ENCODE measurements around the gene CISH. TPM values are rescaled to one million over a fixed set of nuclear protein-coding genes. Genes with fewer than 3 reads are reported as not detected.
A peak's percentile ranks its signal among the peaks of the same experiment; 100 is the strongest.

The CISH gene
- total and polyA plus RNA-seq, 9 donors = 3.9 to 15.5 (median 12.9) TPM

DNA sequence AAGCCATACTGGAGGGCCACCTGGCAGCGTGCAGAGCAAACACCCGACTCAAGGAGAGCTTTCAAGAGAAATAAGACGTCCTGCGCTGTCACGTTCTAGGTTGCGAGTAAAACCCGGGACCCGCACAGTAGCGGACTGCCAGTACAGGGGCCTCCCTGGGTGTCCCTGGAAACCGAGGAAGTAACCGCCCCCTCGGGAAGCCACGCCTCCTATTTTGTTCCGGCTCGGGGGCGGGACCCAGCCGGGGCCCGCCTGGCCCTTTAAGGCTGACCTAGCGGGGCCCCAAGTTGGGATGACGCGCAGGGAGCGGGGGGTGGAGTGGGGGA, 5.2 kb upstream of the CISH start:
- 0% methylated on average over 10 of the region's 22 CpGs for WGBS (ENCODE audit: insufficient coverage)
- H3K9me3 ChIP-seq (replicated peaks; ENCODE audit: control insufficient read depth, low read depth, low read length) = no peaks in the 10 kb centered on the region
- peak overlapping the region; percentile 78 for H3K4me3 ChIP-seq (ENCODE audit: low read length)
- DNase-seq = peak; percentile 96
- H3K27ac ChIP-seq (ENCODE audit: low read length) = peak overlapping the region; percentile 72
- peaks cover 37% of the 10 kb centered on the region for H3K4me1 ChIP-seq (ENCODE audit: control insufficient read depth, insufficient read depth, low read length)
- H3K36me3 ChIP-seq (ENCODE audit: control insufficient read depth, insufficient read depth, low read length) = peaks cover 4% of the 10 kb centered on the region
- no peaks in the 10 kb centered on the region for H3K27me3 ChIP-seq (ENCODE audit: control insufficient read depth, insufficient read depth, low read length)

DNA sequence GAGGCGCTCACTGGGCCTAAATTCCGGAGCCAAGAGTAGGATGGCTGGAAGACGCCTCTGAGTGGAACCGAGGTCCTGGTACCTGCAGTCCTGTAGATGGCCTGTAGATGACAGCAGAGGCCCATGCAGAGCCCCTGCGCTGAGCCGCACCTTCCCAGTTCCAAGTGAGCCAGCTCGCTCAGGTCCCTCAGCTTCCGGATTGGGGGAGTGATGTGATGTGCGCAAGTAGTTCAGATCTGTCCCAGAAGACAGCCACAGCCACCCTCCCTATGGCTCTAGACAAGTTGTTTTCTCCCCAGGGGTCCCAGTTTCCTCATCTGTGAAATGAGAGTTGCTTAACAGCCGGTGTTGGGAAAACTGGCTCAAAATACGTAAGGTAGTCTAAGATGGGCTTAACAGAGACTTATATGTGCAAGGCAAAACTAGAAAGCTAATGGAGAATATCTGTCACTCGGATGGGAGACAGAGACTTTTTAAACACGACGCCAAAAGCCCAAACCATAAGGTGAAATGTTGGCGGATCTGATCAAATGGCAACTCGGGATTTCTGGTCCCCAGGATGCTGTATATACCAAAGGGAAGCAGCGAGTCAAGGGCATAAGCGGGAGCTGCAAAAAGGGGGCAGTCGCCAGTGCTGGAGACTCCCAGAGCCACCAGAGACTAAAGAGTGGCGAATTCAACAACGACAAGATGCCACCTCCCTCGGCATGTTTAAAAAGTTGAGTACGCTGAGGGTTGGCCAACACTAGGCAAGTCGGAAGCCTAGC, 4.6 kb upstream of the CISH start:
- peak overlapping the region; percentile 72 for H3K27ac ChIP-seq (ENCODE audit: low read length)
- H3K4me1 ChIP-seq (ENCODE audit: control insufficient read depth, insufficient read depth, low read length) = peaks cover 38% of the 10 kb centered on the region
- peak; percentile 90 for DNase-seq
- H3K27me3 ChIP-seq (ENCODE audit: control insufficient read depth, insufficient read depth, low read length) = no peaks in the 10 kb centered on the region
- H3K9me3 ChIP-seq (replicated peaks; ENCODE audit: control insufficient read depth, low read depth, low read length) = no peaks in the 10 kb centered on the region
- peaks cover 4% of the 10 kb centered on the region for H3K36me3 ChIP-seq (ENCODE audit: control insufficient read depth, insufficient read depth, low read length)
- under 1% methylated on average over 19 of the region's 24 CpGs for WGBS (ENCODE audit: insufficient coverage)
- peak overlapping the region; percentile 78 for H3K4me3 ChIP-seq (ENCODE audit: low read length)

DNA sequence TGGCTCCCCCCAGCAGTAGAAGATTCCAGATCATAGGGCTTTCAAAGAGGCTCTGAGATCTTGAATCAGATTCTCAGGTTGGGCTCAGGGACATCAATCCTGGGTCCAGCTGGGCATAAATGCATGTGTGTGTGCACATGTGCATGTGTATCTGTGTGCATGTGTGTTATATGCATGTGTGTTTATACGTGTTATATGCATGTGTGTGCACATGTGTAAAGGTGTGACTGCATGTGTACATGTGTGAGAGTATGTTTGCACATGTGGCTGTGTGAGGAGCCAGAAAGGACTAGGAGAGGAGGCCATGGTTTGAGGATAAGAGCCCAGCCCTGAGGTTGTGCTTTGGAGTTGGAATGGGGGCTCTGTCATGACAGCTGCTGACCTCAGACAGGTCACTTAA, 3.6 kb upstream of the CISH start:
- Histone ChIP-seq H3K27me3 (ENCODE audit: control insufficient read depth, insufficient read depth, low read length) (no peaks in the 10 kb centered on the region), H3K36me3 (ENCODE audit: control insufficient read depth, insufficient read depth, low read length) (peaks cover 2% of the 10 kb centered on the region), H3K9me3 (replicated peaks; ENCODE audit: control insufficient read depth, low read depth, low read length) (no peaks in the 10 kb centered on the region), H3K4me3 (ENCODE audit: low read length) (no peak overlapping the region), H3K4me1 (ENCODE audit: control insufficient read depth, insufficient read depth, low read length) (peaks cover 48% of the 10 kb centered on the region), H3K27ac (ENCODE audit: low read length) (no peak overlapping the region)
- 40% methylated on average over 1 of the region's 1 CpG for WGBS (ENCODE audit: insufficient coverage)
- no peak for DNase-seq

DNA sequence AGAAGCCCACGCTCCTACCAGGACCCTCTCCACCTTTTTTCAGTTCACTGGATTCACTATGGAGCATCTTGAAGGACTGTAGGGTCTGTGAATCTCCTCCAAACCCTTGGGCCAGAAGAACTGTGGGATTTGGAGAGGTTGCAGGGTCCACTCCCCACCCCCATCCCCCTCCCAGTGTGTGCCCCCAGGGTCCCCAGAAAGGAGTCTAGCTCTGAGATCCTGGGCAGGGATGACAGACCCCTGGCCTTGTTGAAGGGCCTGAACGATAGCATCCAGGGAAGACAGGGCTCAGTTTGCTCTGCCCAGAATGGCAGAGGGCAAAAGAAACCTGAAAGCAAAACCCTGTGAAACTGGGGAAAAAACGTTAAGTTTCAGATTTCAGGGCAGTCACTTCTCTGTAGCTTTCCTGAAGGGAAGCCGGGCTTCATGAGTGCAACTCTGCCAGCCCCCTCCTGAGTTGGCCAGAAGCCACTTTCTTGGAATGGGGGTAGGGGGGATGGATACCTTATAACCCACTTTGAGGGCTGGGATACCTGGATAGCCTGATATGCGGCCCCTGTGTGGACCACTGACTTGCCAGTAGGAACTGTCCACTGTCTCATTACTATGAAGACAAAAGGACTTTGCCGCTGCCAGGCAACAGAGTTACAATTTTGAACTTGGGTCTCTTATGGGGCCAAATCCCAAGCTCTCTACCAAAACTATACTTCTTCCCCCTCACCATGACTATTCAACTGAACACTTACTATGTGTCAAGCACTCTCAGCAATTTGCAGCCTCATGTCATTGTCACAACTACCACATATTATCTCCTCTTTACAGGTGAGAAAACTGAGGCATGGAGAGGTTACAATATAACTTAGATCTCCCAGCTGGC, 1.6 kb upstream of the CISH start:
- Histone ChIP-seq H3K27ac (ENCODE audit: low read length) (peak overlapping the region; percentile 96), H3K27me3 (ENCODE audit: control insufficient read depth, insufficient read depth, low read length) (no peaks in the 10 kb centered on the region), H3K36me3 (ENCODE audit: control insufficient read depth, insufficient read depth, low read length) (peaks cover 21% of the 10 kb centered on the region), H3K4me1 (ENCODE audit: control insufficient read depth, insufficient read depth, low read length) (peaks cover 67% of the 10 kb centered on the region), H3K4me3 (ENCODE audit: low read length) (peak overlapping the region; percentile 91), H3K9me3 (replicated peaks; ENCODE audit: control insufficient read depth, low read depth, low read length) (no peaks in the 10 kb centered on the region)
- WGBS (ENCODE audit: insufficient coverage) = 51% methylated on average over 5 of the region's 6 CpGs
- DNase-seq = peak; percentile 31

DNA sequence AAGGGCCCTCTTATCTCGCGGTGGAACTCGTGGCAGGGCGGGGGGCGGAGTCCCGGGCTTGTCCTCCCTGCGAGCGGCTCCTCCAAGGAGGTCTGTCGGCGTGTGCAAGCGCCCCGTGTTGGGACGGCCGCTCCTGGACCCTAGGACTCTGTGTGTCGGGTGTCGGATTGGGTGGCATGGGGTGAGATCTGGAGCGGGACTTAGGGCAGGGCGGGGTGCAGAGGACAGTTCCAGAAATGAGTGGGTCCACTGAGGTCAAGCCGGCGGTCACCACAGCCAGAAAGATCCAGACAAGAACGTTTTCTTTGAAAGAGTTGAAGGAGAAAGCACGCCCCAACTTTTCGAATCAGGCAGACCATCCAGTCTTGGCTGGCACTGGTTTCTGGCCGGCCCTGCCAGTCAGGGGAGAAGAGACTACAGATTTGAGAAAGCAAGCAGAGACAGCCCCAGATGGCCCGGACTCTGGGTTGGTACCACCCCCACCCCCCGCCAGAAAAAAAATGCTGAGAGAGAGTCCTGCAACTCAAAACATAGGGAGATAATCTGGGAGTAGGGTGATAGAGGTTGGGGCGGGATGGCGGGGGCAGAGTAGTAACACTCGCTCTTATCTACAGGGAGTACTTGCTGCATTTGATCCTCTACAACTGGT, 784 bp upstream of the CISH start:
- H3K36me3 ChIP-seq (ENCODE audit: control insufficient read depth, insufficient read depth, low read length) = peaks cover 29% of the 10 kb centered on the region
- H3K27me3 ChIP-seq (ENCODE audit: control insufficient read depth, insufficient read depth, low read length) = no peaks in the 10 kb centered on the region
- DNase-seq = no peak
- no peaks in the 10 kb centered on the region for H3K9me3 ChIP-seq (replicated peaks; ENCODE audit: control insufficient read depth, low read depth, low read length)
- WGBS (ENCODE audit: insufficient coverage) = 6% methylated on average over 27 of the region's 29 CpGs
- peak overlapping the region; percentile 96 for H3K27ac ChIP-seq (ENCODE audit: low read length)
- peak overlapping the region; percentile 91 for H3K4me3 ChIP-seq (ENCODE audit: low read length)
- H3K4me1 ChIP-seq (ENCODE audit: control insufficient read depth, insufficient read depth, low read length) = peaks cover 64% of the 10 kb centered on the region

DNA sequence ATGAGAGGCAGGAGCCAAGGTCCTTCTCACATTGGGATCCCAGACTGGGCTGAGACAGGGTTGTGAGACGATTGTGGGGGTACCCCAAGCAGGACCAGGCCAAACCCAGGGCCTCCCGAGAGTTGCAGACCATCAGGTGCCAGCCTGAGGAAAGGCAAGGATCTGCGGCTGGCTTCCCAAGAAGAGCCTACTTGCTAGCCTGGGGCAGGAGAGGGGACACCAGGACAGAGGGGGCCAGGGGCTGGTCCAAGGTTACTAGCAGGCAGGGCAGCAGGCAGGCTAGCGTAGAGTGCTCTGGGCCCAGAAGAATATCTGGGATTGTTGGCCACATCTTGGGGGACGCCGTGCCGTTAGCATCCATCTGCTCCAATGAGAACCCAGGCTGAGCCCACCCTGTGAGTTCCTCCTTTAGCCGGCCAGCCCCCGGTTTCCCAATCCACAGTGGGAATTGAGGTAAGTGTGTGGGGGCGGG, 546 bp downstream of the CISH start:
- H3K4me3 ChIP-seq (ENCODE audit: low read length) = peak overlapping the region; percentile 91
- WGBS (ENCODE audit: insufficient coverage) = 7% methylated on average over 8 of the region's 10 CpGs
- H3K27ac ChIP-seq (ENCODE audit: low read length) = peak overlapping the region; percentile 96
- peaks cover 62% of the 10 kb centered on the region for H3K4me1 ChIP-seq (ENCODE audit: control insufficient read depth, insufficient read depth, low read length)
- no peak for DNase-seq
- H3K36me3 ChIP-seq (ENCODE audit: control insufficient read depth, insufficient read depth, low read length) = peaks cover 43% of the 10 kb centered on the region
- H3K9me3 ChIP-seq (replicated peaks; ENCODE audit: control insufficient read depth, low read depth, low read length) = no peaks in the 10 kb centered on the region
- H3K27me3 ChIP-seq (ENCODE audit: control insufficient read depth, insufficient read depth, low read length) = no peaks in the 10 kb centered on the region

DNA sequence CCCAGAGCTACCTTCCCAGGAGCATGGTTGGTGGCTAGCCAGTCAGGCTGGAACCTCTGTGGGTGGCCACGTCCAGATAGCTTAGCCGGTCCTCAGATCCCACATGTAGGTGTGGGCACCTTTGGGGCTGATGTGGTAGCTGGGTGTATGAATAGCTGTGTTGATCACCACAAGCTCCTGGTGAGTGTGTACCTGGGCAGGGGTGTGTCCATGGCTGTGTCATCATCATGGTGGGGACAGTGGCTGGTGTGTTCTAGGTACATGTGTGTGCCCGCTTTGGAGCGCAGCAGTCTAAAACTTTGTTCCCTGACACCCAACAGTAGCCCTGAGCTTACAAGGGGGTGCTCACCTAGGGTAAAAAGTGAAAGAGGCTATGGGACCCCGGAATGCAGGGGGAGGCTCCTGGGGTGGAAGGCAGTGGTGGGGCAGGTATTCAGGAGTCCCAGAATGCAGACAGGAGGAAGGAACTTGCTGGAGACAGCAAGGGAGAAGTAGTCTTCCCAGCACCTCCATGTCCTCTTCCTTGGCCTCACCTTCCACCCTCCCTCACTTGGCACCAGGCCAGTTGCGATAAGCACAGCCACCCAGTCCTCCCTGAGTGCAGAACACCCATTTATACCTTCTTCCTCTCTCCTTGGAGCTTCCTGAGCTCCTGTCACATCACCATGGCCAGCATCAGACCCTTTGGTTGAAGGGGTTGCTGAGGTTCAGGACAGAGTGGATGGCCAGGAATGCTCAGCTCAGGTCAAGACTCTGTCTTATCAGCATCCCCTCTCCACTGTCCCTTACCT, 1.2 kb downstream of the CISH start:
- Histone ChIP-seq H3K4me3 (ENCODE audit: low read length) (peak overlapping the region; percentile 91), H3K27ac (ENCODE audit: low read length) (peak overlapping the region; percentile 96), H3K4me1 (ENCODE audit: control insufficient read depth, insufficient read depth, low read length) (peaks cover 66% of the 10 kb centered on the region), H3K27me3 (ENCODE audit: control insufficient read depth, insufficient read depth, low read length) (no peaks in the 10 kb centered on the region), H3K9me3 (replicated peaks; ENCODE audit: control insufficient read depth, low read depth, low read length) (no peaks in the 10 kb centered on the region), H3K36me3 (ENCODE audit: control insufficient read depth, insufficient read depth, low read length) (peaks cover 49% of the 10 kb centered on the region)
- 73% methylated on average over 2 of the region's 6 CpGs for WGBS (ENCODE audit: insufficient coverage)
- DNase-seq = peak; percentile 43

DNA sequence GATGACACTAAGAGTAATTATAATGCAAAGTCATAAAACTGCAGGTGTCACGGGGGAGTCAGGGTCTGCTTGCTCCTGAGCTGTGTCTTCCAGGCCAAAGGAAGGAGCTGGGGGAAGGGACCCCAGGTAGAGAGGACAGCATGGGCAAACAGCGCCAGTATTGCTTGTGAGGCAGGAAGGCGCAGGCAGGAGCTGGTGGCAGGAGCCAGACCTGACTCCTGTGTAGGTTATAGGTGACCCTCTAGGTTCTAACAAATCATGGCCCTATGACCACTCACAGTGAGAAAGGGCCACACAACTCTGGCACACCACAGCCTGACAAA, 1.9 kb downstream of the CISH start:
- no peak for DNase-seq
- H3K4me3 ChIP-seq (ENCODE audit: low read length) = peak overlapping the region; percentile 91
- no peaks in the 10 kb centered on the region for H3K27me3 ChIP-seq (ENCODE audit: control insufficient read depth, insufficient read depth, low read length)
- 81% methylated on average over 2 of the region's 3 CpGs for WGBS (ENCODE audit: insufficient coverage)
- H3K27ac ChIP-seq (ENCODE audit: low read length) = no peak overlapping the region
- H3K9me3 ChIP-seq (replicated peaks; ENCODE audit: control insufficient read depth, low read depth, low read length) = no peaks in the 10 kb centered on the region
- H3K4me1 ChIP-seq (ENCODE audit: control insufficient read depth, insufficient read depth, low read length) = peaks cover 66% of the 10 kb centered on the region
- peaks cover 55% of the 10 kb centered on the region for H3K36me3 ChIP-seq (ENCODE audit: control insufficient read depth, insufficient read depth, low read length)

DNA sequence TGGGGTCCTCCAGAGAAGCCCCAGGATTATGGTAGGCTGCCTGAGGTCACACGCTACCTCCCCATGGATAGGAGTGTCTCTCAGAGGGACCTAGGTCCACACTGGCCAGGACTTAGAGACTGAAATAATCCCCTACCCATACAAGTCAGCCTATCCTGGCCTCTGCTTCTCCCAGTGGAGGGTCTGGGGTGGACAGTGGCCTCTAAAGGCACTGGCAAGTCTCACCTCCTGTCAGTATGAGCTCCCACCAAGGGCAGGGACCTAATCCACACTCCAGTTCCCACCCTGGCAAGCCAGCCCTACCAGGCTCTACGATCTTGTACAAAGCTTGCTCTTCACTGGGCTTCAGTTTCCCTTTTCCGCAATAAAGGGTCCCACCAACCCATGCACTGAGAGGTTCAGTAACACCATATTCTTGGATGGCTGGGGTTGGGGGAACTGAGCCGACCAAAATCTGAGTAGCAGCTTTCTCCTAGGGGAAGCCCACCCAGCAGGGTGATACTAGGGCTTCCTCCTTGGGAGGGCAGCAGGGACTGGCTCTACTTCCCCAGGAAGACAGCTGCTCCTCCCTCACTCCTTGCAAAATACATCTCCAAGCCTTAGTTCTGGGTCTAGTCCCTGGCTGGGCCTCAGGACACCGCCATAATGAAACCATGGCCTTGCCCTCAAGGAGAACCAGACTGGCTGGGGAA, 2.4 kb downstream of the CISH start:
- Histone ChIP-seq H3K27ac (ENCODE audit: low read length) (no peak overlapping the region), H3K36me3 (ENCODE audit: control insufficient read depth, insufficient read depth, low read length) (peaks cover 59% of the 10 kb centered on the region), H3K27me3 (ENCODE audit: control insufficient read depth, insufficient read depth, low read length) (no peaks in the 10 kb centered on the region), H3K4me1 (ENCODE audit: control insufficient read depth, insufficient read depth, low read length) (peaks cover 66% of the 10 kb centered on the region), H3K9me3 (replicated peaks; ENCODE audit: control insufficient read depth, low read depth, low read length) (no peaks in the 10 kb centered on the region), H3K4me3 (ENCODE audit: low read length) (peak overlapping the region; percentile 91)
- 89% methylated on average over 3 of the region's 5 CpGs for WGBS (ENCODE audit: insufficient coverage)
- DNase-seq = no peak
